GM18526 (cell line): ENCODE results near the gene DIS3L.

Experiments
- POLR2A ChIP-seq: IDR thresholded peaks from 3 replicates; pipeline ENCODE4 v1.6.1; 2011; ENCODE audit not compliant: insufficient read length; ENCODE audit errors: extremely low read depth

Gene DIS3L

GRCh38 chr15:66356077-66356358 lies 62.6 kb downstream of the DIS3L start:
- TF ChIP-seq POLR2A, result no peak

DNA sequence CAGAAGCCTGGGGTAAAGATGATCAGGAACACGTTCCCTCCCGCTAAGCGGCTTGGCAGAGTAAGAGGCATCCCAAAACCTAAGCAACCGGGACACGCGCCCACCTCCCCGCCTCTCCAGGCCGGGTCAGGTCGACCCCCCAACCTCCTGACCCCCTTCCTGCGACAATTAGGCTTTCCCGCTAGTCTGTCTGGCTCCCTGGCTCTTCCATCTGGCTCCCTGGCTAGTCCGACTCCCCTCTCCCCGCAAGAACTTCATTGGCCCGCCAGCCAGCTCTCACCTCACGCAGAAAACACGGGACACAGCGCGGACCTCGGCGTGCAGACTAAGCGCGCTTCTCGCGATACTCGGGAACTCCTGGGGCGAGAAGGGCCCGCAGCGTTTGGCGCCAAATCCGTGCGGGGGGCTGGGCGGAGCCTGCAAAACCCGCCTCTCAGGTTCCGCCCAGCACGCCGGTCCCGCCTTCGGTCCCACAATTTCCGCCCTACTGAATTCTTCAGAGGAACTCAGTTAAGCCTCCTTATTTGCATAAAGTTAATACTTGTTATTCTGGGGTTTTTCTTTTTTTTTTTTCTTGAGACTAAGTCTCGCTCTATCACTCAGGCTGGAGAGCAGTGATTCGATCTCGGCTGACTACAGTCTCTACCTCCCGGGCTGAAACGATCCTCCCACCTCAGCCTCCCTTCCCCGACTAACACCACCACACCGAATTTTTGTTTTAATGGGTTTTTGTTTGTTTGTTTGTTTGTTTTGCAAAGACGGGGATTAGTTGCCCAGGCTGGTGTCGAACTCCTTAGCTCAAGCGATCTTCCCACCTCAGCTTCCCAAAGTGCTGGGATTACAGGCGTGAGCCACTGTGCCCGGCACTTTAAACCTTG lies 63.2 kb downstream of the DIS3L start, which contains the start of gene TIPIN:
Gene TIPIN, minus strand, starts transcription at position 327 of the 878 bp plus-strand sequence. CDS start 3,738 bp downstream, outside the sequence.
- TF ChIP-seq POLR2A, result peak; percentile 87

GRCh38 chr15:66359740-66360139 lies 66.4 kb downstream of the DIS3L start:
- no peak for TF ChIP-seq POLR2A

- TF ChIP-seq POLR2A, result no peak
Measured at GRCh38 chr15:66362776-66363175, 69.4 kb downstream of the DIS3L start.

DNA sequence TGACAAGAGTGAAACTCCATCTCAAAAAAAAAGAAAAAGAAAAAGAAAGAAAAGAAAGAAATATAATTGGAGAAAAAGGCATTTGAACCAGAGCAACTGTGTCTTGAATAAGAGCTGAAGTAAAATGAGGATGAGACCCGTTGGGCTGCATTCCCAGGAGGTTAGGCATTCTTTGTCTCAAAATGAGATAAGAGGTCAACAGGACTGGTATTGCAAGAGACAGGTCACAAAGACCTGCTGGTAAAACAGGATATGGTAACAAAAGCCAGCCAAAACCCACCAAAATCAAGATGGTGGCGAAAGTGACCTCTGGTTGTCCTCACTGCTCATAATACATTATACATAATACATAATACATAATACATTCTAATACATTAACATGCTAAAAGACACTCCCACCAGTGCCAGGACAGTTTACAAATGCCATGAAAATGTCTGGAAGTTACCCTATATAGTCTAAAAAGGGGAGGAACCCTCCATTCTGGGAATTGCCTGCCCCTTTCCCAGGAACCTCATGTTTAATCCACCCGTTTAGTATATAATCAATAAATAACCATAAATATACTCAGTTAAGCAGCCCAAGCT lies 71.7 kb downstream of the DIS3L start:
- TF ChIP-seq POLR2A, result no peak

- TF ChIP-seq POLR2A, result no peak
Measured at GRCh38 chr15:66369773-66370651, 76.6 kb downstream of the DIS3L start.

- no peak for TF ChIP-seq POLR2A
Measured at GRCh38 chr15:66374179-66374578, 80.8 kb downstream of the DIS3L start.

- TF ChIP-seq POLR2A, result no peak
Measured at GRCh38 chr15:66378814-66379430, 85.6 kb downstream of the DIS3L start.
